ENCODE measurements around the gene FOXP3.

- TF ChIP-seq POLR2A (IDR thresholded peaks at IDR 0.05; ENCODE audit: low read length), result no peak
- no peak for TF ChIP-seq GATA1 (IDR thresholded peaks at IDR 0.05; ENCODE audit: low read depth, low read length)
These were observed 59.8 kb downstream of the FOXP3 start for GRCh38 chrX:49204709-49205108.
